ENCODE measurements around the gene PSMD3. TPM values are rescaled to one million over a fixed set of nuclear protein-coding genes. Genes with fewer than 3 reads are reported as not detected.
"Not testable (repeated sequence)": the region's sequence is repeated elsewhere in the genome, so short reads cannot be mapped to it uniquely, and the experiment has no call there.

Gene PSMD3
- total and polyA plus RNA-seq, 4 donors = 30.7 to 80.7 (median 66.3) TPM

DNA sequence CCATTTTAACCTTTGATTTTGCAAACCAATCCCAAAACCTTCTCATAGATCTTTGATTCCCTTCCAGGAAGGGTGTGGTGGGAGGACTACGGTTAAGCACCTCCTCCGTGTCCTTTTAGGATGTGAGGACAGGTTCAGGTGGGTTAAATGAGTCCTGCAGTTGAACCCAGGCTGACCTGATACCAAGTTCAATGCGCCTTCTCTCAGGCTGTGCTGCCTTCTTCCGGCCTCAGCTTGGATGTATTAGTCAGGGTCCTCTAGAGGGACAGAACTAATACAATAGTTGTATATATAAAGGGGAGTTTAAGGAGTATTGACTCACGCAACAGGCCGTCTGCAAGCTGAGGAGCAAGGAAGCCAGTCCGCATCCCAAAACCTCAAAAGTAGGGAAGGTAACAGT, 24.1 kb downstream of the PSMD3 start:
- no peak for DNase-seq (ENCODE audit: low spot score)
- Histone ChIP-seq H3K27ac (ENCODE audit: low read depth in 1 of 2, low read length in 2 of 2) (no peak overlapping the region), H3K36me3 (ENCODE audit: control insufficient read depth in 4 of 4, insufficient read depth in 3 of 4, low read depth in 1 of 4, low read length in 3 of 4) (no peaks in the 10 kb centered on the region), H3K9me3 (ENCODE audit: control insufficient read depth in 4 of 4, low read length in 3 of 4) (no peaks in the 10 kb centered on the region), H3K4me3 (ENCODE audit: low read depth in 1 of 3, low read length in 3 of 3) (no peak overlapping the region), H3K9ac (ENCODE audit: low read depth in 1 of 2, low read length in 2 of 2) (no peak overlapping the region), H3K4me1 (ENCODE audit: control insufficient read depth in 4 of 4, insufficient read depth in 4 of 4, low read length in 3 of 4) (no peaks in the 10 kb centered on the region), H3K27me3 (ENCODE audit: control insufficient read depth in 4 of 4, insufficient read depth in 4 of 4, low read length in 3 of 4) (no peaks in the 10 kb centered on the region)
- TF ChIP-seq EGR1 (IDR thresholded peaks at IDR 0.05; ENCODE audit: low read depth in 2 of 2) (no peak), GABPA (IDR thresholded peaks at IDR 0.05 in 1 of 2, conservative IDR thresholded peaks at IDR 0.05 in 1 of 2) (no peak), HNF4A (conservative IDR thresholded peaks at IDR 0.05) (no peak), RXRA (IDR thresholded peaks at IDR 0.05) (no peak), FOXA1 (IDR thresholded peaks at IDR 0.05) (no peak), HNF4G (IDR thresholded peaks at IDR 0.05) (no peak), SP1 (IDR thresholded peaks at IDR 0.05) (no peak), NR2F2 (IDR thresholded peaks at IDR 0.05) (no peak), RAD21 (IDR thresholded peaks at IDR 0.05) (no peak), YY1 (IDR thresholded peaks at IDR 0.05) (no peak), TAF1 (conservative IDR thresholded peaks at IDR 0.05) (no peak)
- TF ChIP-seq, protein P1, sequence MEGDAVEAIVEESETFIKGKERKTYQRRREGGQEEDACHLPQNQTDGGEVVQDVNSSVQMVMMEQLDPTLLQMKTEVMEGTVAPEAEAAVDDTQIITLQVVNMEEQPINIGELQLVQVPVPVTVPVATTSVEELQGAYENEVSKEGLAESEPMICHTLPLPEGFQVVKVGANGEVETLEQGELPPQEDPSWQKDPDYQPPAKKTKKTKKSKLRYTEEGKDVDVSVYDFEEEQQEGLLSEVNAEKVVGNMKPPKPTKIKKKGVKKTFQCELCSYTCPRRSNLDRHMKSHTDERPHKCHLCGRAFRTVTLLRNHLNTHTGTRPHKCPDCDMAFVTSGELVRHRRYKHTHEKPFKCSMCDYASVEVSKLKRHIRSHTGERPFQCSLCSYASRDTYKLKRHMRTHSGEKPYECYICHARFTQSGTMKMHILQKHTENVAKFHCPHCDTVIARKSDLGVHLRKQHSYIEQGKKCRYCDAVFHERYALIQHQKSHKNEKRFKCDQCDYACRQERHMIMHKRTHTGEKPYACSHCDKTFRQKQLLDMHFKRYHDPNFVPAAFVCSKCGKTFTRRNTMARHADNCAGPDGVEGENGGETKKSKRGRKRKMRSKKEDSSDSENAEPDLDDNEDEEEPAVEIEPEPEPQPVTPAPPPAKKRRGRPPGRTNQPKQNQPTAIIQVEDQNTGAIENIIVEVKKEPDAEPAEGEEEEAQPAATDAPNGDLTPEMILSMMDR (IDR thresholded peaks at IDR 0.05; ENCODE audit: low read depth, low read length, missing input control) = no peak
- TF ChIP-seq, protein P2, sequence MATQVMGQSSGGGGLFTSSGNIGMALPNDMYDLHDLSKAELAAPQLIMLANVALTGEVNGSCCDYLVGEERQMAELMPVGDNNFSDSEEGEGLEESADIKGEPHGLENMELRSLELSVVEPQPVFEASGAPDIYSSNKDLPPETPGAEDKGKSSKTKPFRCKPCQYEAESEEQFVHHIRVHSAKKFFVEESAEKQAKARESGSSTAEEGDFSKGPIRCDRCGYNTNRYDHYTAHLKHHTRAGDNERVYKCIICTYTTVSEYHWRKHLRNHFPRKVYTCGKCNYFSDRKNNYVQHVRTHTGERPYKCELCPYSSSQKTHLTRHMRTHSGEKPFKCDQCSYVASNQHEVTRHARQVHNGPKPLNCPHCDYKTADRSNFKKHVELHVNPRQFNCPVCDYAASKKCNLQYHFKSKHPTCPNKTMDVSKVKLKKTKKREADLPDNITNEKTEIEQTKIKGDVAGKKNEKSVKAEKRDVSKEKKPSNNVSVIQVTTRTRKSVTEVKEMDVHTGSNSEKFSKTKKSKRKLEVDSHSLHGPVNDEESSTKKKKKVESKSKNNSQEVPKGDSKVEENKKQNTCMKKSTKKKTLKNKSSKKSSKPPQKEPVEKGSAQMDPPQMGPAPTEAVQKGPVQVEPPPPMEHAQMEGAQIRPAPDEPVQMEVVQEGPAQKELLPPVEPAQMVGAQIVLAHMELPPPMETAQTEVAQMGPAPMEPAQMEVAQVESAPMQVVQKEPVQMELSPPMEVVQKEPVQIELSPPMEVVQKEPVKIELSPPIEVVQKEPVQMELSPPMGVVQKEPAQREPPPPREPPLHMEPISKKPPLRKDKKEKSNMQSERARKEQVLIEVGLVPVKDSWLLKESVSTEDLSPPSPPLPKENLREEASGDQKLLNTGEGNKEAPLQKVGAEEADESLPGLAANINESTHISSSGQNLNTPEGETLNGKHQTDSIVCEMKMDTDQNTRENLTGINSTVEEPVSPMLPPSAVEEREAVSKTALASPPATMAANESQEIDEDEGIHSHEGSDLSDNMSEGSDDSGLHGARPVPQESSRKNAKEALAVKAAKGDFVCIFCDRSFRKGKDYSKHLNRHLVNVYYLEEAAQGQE (IDR thresholded peaks at IDR 0.05) = no peak
- TF ChIP-seq, protein P3, sequence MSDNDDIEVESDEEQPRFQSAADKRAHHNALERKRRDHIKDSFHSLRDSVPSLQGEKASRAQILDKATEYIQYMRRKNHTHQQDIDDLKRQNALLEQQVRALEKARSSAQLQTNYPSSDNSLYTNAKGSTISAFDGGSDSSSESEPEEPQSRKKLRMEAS (IDR thresholded peaks at IDR 0.05) = no peak
- TF ChIP-seq, protein P4, sequence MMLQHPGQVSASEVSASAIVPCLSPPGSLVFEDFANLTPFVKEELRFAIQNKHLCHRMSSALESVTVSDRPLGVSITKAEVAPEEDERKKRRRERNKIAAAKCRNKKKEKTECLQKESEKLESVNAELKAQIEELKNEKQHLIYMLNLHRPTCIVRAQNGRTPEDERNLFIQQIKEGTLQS (IDR thresholded peaks at IDR 0.05) = no peak
- TF ChIP-seq, protein P5, sequence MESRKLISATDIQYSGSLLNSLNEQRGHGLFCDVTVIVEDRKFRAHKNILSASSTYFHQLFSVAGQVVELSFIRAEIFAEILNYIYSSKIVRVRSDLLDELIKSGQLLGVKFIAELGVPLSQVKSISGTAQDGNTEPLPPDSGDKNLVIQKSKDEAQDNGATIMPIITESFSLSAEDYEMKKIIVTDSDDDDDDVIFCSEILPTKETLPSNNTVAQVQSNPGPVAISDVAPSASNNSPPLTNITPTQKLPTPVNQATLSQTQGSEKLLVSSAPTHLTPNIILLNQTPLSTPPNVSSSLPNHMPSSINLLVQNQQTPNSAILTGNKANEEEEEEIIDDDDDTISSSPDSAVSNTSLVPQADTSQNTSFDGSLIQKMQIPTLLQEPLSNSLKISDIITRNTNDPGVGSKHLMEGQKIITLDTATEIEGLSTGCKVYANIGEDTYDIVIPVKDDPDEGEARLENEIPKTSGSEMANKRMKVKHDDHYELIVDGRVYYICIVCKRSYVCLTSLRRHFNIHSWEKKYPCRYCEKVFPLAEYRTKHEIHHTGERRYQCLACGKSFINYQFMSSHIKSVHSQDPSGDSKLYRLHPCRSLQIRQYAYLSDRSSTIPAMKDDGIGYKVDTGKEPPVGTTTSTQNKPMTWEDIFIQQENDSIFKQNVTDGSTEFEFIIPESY (IDR thresholded peaks at IDR 0.05) = no peak
- 91% methylated on average over 7 of the region's 7 CpGs for WGBS

DNA sequence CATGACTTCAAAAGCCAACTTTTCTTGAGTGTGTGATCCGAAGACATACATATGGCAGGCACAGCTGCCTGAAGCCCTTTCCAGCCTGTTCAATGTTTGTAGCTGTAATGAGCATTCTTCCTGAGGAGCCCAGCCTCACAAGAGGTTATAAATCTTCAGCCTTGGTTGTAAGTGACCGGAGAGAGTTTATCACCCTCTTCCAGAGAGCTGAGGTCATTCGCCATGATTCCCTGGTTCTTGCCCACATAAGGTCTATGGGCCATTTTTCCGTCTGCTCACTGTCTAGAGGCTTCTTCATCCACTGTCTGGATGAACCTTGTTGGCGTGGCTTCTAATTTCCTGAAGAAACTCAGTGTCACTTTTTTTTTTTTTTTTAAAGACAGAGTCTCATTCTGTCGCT, 24.9 kb downstream of the PSMD3 start:
- no peaks in the 10 kb centered on the region for H3K36me3 ChIP-seq (ENCODE audit: control insufficient read depth in 4 of 4, insufficient read depth in 3 of 4, low read depth in 1 of 4, low read length in 3 of 4)
- no peak overlapping the region for H3K27ac ChIP-seq (ENCODE audit: low read depth in 1 of 2, low read length in 2 of 2)
- TF ChIP-seq YY1 (IDR thresholded peaks at IDR 0.05) (no peak), JUND (IDR thresholded peaks at IDR 0.05) (no peak)
- no peaks in the 10 kb centered on the region for H3K9me3 ChIP-seq (ENCODE audit: control insufficient read depth in 4 of 4, low read length in 3 of 4)
- no peaks in the 10 kb centered on the region for H3K27me3 ChIP-seq (ENCODE audit: control insufficient read depth in 4 of 4, insufficient read depth in 4 of 4, low read length in 3 of 4)
- no peak for DNase-seq (ENCODE audit: low spot score)
- WGBS = 91% methylated on average over 6 of the region's 6 CpGs
- no peaks in the 10 kb centered on the region for H3K4me1 ChIP-seq (ENCODE audit: control insufficient read depth in 4 of 4, insufficient read depth in 4 of 4, low read length in 3 of 4)
- H3K9ac ChIP-seq (ENCODE audit: low read depth in 1 of 2, low read length in 2 of 2) = no peak overlapping the region
- no peak overlapping the region for H3K4me3 ChIP-seq (ENCODE audit: low read depth in 1 of 3, low read length in 3 of 3)

DNA sequence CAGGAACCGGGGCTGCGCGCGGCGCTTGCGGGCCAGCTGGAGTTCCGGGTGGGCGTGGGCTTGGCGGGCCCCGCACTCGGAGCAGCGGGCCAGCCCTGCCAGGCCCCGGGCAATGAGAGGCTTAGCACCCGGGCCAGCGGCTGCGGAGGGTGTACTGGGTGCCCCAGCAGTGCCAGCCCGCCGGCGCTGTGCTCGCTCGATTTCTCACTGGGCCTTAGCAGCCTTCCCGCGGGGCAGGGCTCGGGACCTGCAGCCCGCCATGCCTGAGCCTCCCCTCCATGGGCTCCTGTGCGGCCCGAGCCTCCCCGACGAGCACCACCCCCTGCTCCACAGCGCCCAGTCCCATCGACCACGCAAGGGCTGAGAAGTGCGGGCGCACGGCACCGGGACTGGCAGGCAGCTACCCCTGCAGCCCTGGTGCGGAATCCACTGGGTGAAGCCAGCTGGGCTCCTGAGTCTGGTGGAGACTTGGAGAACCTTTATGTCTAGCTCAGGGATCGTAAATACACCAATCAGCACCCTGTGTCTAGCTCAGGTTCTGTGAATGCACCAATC, 30.4 kb downstream of the PSMD3 start:
- not testable (repeated sequence) for H3K36me3 ChIP-seq (ENCODE audit: control insufficient read depth in 4 of 4, insufficient read depth in 3 of 4, low read depth in 1 of 4, low read length in 3 of 4); H3K9me3 ChIP-seq (ENCODE audit: control insufficient read depth in 4 of 4, low read length in 3 of 4); H3K4me3 ChIP-seq (ENCODE audit: low read depth in 1 of 3, low read length in 3 of 3); DNase-seq (ENCODE audit: low spot score); H3K4me1 ChIP-seq (ENCODE audit: control insufficient read depth in 4 of 4, insufficient read depth in 4 of 4, low read length in 3 of 4); H3K27me3 ChIP-seq (ENCODE audit: control insufficient read depth in 4 of 4, insufficient read depth in 4 of 4, low read length in 3 of 4); H3K27ac ChIP-seq (ENCODE audit: low read depth in 1 of 2, low read length in 2 of 2); H3K9ac ChIP-seq (ENCODE audit: low read depth in 1 of 2, low read length in 2 of 2)
- WGBS = 97% methylated on average over 38 of the region's 38 CpGs

DNA sequence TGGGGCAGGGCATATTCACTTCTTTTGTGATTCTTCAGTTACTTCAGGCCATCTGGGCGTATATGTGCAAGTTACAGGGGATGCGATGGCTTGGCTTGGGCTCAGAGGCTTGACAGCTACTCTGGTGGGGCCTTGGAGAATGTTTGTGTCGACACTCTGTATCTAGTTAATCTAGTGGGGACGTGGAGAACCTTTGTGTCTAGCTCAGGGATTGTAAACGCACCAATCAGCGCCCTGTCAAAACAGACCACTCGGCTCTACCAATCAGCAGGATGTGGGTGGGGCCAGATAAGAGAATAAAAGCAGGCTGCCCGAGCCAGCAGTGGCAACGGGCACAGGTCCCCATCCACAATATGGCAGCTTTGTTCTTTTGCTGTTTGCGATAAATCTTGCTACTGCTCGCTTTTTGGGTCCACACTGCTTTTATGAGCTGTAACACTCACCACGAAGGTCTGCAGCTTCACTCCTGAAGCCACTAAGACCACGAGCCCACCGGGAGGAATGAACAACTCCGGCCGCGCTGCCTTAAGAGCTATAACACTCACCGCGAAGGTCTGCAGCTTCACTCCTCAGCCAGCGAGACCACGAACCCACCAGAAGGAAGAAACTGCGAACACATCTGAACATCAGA, 31.5 kb downstream of the PSMD3 start:
- 81% methylated on average over 22 of the region's 22 CpGs for WGBS
- not testable (repeated sequence) for DNase-seq (ENCODE audit: low spot score); H3K27me3 ChIP-seq (ENCODE audit: control insufficient read depth in 4 of 4, insufficient read depth in 4 of 4, low read length in 3 of 4); H3K4me3 ChIP-seq (ENCODE audit: low read depth in 1 of 3, low read length in 3 of 3); H3K4me1 ChIP-seq (ENCODE audit: control insufficient read depth in 4 of 4, insufficient read depth in 4 of 4, low read length in 3 of 4); H3K36me3 ChIP-seq (ENCODE audit: control insufficient read depth in 4 of 4, insufficient read depth in 3 of 4, low read depth in 1 of 4, low read length in 3 of 4); H3K27ac ChIP-seq (ENCODE audit: low read depth in 1 of 2, low read length in 2 of 2); H3K9me3 ChIP-seq (ENCODE audit: control insufficient read depth in 4 of 4, low read length in 3 of 4); H3K9ac ChIP-seq (ENCODE audit: low read depth in 1 of 2, low read length in 2 of 2)
